Eye (tissue), 1 donor: ENCODE data around the gene FBXO17.

Experiments
- DNase-seq: peaks from one replicate; pipeline ENCODE4 v3.0.0-alpha.2; 2015

Gene FBXO17

DNA sequence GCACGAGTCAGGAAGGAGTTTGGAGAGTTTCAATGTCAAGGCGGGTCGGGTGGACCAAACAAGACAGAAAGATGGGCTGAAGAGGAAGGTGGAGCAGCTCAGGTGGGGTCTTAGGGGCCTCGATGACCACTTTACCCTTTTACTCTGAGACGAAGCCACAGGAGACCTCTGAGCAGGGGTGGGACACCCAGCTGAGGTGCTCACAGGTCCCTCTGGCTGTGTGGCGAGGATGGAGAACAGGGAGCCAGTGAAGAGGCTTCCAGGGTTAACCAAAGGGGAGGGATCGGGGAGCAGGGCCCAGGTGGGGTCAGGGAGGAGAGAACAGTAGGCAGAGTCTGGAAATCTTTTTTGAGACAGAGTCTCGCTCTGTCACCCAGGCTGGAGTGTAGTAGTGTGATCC, 61.6 kb downstream of the FBXO17 start:
- DNase-seq, result no peak

DNA sequence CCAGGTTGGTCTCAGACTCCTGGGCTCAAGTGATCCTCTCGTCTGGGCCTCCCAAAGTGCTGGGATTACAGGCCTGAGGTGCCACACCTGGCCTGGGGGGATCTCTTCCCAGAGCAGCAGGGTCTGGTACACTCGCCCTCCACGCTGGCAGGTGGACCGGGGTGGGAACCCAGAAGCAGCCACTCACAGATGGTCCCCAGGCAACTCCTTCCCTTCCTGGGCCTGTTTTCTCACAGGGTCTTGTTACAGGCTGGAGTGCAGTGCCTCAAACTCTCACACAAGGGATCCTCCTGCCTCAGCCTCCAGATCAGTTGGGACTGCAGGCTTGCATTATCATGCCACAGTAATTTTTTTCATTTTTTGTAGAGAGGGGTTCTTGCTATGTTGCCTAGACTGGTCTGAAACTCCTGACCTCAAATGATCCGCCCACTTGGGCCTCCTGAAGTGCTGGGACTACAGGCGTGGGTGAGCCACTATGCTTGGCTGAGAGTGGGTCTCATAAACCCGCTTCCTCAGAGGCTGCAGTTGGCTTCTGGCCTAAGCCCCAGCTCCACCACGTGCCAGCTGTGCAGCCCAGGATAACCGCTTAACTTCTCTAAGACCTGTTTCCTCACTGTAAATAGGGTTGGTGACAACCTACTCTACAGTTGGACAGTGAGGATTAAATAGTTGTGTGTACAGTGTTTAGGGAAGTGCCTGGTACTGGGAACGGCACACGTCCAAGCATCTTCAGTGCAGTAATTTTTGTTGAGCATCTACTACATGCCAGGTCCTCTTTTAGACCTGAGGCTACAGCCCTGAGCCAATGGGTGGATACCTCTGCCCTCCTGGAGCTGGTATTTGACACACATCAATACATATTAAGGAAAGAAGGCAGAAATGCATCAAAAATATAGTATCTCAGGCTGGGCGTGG, 62.7 kb downstream of the FBXO17 start:
- DNase-seq, result no peak

DNA sequence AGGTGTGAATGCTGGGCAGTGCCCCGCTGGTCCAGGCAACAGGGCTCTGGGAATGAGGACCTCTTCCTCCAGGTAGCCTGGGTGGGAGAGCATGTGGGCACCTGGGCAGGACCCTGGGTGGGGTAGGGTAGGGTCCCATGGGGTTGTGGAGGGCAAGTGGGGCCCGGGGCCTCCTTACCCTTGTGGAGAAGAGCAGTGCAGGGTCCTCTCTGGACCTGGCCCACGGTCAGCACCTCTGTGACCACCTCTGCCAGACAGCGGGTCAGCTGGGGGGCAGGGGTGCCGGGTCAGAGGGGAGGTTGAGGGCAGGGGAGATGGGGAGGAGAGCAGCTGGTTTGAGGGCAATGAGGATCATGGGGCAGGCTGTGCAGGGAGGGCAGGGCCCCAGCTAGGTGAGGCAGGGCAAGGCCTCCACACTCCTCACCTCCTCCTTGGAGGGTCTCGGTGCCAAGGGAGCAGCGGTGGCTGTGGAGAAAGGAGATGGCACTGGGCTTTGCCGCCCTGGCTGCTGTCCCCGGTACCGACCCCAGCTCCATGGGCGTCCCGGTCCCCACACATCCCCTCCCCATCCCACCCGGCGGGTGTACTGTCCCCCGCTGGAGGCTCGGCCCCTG, 64.0 kb downstream of the FBXO17 start:
- no peak for DNase-seq

DNA sequence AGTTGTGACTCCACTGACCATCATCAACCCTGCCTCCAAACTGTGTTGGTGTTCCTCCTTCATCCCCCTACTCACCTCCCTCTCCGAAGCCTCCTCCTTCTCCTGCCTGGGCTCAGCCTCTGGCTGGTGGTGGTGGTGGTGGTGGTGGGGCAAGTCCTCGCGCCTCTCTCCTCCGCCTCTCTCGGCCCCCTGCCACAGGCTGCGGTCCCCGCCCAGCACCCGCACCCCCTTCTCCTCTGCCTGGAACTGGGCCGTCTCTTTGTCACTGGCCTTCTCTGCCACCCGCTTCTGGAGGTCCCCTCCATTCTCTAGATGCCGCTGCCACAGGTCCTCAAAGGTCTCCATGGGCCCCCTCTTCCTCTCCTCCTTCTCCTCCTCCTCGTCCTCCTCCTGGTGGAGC, 65.1 kb downstream of the FBXO17 start:
- DNase-seq, result no peak

DNA sequence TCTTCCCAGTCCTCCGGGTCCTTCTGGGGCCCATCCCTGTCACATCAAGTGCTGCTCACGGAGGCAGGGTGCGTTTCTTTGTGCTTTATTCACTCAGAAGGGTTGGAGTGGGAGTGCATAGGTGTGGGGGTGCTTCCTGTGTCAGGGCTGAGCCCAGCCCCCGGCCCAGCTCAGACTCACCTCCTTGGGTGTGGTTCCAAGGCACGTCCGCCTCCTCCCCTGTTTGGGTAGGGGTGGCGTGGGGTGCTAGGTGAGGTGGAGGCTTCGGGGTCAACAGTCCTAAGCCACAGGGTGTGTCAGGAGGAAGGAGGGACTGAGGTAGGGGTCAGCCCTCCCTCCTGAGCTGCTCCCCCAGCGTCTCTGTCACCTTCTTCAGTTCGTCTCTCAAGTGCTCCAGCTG, 66.6 kb downstream of the FBXO17 start:
- no peak for DNase-seq

DNA sequence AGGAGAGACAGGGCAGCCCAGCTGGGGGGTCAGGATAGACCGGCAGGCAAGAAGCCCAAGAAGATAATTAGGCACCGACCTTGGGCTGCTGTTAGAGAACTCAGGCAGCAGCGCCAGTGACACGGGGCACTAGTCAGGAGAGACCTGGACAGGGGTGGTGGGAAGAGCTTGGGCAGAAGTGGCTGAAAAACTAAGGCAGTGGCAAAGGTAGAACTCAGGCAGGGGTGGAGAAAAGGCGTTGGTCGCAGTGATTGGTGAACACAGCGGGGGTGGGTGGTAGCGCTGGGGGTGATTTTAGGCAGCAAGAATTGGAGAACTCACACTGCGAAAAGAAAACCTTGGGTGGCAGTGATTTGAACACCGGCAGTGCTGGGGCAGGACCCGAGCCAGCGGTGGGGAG, 67.9 kb downstream of the FBXO17 start:
- no peak for DNase-seq

DNA sequence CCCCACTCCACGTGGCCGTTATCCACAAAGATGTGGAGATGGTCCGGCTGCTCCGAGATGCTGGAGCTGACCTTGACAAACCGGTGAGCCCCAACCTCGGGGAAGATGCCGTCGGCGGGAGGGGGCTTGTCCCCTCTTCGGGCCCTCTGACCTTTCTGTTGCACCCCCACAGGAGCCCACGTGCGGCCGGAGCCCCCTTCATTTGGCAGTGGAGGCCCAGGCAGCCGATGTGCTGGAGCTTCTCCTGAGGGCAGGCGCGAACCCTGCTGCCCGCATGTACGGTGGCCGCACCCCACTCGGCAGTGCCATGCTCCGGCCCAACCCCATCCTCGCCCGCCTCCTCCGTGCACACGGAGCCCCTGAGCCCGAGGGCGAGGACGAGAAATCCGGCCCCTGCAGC, 68.3 kb downstream of the FBXO17 start:
- no peak for DNase-seq

DNA sequence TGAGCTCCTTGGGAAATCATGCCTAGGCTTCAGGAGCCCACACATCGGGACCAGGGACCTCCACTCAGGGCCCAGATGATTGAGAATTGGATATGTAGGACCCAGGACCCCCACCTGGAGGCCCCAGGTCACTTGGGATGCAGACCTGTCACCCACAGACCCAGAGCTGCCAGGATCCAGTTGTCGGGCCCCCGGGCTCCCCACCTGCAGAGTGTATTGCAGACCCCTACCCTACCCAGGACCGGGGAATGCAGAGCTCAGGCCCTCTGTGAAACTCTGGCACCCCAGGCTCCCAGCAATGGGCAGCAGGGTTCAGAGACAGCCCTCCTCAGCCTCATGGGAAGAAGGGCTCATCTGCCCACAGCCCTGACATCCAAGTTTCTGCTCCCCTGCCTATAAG, 69.9 kb downstream of the FBXO17 start:
- DNase-seq, result no peak

DNA sequence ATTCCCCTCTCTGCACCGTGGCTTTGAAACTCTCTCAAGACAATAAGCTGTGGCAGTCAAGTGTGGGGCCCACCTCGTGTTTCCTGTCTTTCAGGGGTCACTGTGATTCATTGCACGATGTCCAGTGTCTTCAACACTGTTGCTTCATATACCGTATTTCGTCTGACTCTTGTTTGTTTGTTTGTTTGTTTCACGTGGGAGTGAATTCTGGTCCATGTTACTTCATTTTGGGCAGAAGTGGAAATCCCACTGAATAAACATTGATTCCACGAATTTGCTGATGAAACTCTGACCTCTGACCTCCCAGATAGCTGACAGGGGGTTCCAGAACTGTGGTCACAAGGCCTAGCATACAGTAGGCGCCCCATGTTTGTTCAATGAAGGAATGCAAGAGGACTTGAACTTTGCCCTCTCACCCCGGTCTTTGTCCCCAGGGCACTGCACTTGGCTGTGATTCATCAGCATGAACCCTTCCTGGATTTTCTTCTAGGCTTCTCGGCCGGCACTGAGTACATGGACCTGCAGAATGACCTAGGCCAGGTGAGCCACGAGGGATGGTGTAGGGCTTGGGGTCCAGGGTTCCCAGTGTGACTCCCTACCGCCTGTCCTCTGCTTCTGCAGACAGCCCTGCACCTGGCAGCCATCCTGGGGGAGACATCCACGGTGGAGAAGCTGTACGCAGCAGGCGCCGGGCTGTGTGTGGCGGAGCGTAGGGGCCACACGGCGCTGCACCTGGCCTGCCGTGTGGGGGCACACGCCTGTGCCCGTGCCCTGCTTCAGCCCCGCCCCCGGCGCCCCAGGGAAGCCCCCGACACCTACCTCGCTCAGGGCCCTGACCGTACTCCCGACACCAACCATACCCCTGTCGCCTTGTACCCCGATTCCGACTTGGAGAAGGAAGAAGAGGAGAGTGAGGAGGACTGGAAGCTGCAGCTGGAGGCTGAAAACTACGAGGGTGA, 70.7 kb downstream of the FBXO17 start:
- DNase-seq, result no peak

DNA sequence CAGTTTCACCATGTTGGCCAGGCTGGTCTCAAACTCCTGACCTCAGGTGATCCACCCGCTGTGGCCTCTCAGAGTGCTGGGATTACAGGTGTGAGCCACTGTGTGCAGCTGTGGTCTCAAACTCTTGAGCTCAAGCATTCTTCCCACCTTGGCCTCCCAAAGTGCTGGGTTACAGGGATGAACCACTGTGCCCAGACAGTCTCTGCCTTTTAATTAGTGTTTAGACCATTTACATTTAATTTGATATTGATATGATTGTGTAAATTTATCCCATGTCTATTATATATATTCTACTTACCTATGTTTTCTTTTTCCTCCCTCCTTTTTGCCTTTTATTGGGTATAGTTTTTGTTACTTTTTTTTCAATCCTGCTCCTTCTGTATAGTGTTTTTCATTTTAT, 73.9 kb downstream of the FBXO17 start:
- no peak for DNase-seq

DNA sequence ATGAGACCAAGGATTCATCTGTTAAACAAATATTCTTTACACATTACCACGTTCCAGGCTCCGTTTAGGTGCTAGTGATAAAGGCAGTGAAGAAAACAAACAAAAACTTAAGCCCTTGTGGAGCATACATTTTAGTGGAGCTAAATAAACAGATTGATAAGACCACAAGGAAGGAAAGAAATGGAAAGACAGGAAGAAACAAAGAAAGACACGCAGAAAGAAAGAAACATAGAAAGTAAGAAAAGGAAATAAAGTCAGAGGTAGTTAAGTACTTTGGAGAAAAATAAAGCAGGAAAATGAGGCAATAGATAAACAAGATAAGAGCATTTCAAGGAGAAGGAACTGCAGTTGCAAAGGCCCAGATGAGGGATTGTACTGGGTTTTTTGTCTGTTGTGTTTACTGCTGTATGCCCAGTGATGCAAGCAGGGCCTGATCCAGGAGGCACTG, 74.8 kb downstream of the FBXO17 start:
- DNase-seq, result peak; percentile 24

DNA sequence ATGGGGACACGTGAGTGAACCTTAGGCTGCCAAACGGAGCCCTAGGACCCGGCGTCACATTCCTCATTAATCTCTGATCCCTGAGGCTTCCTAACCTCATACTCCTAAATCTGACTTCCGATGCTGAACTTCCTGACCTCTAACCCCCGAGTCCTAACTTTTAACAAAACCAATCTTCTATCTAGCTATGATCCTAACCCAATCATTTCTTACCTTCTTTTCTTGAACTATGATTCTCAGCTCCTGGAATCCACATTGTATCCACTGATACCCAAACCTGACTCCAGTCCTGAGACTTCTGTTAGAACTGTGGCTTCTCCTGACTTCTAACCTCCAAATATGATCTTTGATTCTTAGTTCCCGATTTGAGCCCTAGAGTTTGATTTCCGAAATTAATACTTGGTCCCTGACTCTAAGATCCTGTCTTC, 75.3 kb downstream of the FBXO17 start:
- no peak for DNase-seq

DNA sequence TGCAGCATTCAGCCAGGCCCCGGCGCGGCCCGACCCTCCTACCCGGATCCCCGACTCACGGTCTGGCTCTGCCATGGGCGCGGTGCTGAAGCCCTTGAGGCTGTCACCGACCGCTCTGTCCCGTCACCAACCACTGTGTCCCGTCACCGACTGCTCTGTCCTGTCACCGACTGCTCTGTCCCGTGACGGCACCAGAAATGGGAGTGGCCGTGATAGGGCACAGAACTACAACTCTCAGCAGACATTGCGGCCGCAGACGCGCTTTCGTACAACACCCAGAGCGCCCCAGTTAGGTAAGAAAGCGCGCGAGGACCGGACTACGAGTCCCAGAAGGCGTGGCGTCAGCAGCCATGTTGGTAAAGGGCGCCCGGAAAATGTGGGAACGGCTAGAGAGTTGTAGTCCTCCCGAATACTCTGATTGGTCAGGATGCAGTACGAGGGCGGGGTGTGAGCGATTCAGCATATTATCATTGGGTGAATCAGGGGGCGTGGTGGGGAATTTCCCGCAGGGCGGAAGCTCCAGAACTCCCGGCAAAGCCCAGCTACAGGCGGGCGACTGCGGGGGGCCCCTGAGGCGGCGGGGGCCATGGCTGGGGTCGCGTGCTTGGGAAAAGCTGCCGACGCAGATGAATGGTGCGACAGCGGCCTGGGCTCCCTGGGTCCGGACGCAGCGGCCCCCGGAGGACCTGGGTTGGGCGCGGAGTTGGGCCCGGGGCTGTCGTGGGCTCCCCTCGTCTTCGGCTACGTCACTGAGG, 75.9 kb downstream of the FBXO17 start, which contains the start of the genes NFKBIB and SIRT2:
TSS of gene NFKBIB (plus strand) at position 523 of the 755 bp plus-strand sequence. CDS start at position 587, 64 bp downstream.
TSS of gene SIRT2 (minus strand) at position 172 of the 755 bp plus-strand sequence. CDS start at position 75, 97 bp downstream.
- peak; percentile 100 for DNase-seq

DNA sequence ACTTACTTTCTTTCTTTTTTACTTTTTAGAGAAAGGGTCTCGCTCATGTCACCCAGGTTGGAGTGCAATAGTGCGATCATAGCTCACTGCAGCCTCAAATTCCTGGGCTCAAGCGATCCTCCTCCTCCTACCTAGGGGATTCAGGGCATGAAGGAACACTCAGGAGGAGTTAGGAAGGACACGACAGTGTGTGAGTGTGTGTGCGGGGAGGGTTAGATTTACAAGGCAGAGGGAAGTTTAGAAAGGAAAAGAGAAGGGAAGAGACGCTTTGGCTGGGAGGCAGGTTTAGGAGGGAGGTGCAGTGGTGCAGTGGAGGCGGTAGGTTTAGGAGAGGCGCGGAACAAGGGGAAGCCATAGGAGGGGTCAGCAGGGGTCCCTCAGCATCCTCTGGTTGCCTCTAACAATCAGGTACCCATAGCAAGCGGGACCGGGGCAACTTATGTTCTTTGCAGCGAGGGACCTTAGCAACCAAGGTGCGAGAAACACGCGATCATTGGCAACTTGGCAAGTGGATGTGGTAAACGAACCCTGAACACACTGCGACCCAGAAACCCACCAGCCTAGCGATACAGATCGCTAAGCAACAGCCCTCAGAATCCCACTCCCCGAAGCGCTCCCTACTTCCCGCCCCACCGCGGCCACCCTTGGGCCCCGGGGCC, 76.6 kb downstream of the FBXO17 start:
- DNase-seq, result no peak

DNA sequence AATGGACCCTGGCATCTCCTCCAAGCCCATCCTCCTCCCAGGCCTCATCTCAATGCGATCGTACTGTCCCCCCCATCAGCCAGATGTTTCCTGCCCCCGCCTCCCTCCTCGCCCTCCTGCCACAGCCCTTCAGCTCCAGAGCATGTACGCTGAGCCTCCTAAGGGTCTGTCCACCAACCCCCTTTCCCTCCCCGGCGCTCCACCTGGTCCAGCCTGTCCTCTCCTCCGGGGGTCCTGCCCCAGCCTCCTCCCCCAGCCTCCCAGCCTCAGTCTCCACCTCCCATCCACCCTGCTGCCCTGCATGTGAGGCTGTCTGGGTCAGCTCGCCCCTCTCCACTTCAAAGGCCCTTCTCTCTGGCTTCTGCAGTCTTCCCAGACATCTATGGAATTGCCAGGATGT, 80.6 kb downstream of the FBXO17 start:
- no peak for DNase-seq

DNA sequence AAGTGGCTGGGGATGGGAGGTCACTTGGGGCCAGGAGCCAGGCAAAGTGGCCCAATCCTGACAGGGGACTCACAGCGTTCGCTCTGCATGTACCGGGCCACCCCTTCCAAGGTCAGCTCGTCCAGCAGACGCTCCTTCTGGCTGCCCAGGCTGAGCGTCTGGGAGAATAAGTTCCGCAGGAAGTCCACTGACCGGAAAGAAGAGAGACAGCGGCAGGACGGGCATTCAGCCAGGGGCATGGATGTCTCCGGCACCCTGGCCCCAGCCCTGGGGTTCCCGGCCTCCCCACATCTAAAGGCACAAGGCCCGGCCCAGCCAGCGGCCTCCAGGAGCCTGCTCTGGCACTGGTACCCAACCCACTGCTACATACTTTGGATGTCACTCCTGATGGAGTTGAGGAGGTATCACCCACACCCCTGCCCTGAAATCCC, 82.2 kb downstream of the FBXO17 start:
- no peak for DNase-seq

DNA sequence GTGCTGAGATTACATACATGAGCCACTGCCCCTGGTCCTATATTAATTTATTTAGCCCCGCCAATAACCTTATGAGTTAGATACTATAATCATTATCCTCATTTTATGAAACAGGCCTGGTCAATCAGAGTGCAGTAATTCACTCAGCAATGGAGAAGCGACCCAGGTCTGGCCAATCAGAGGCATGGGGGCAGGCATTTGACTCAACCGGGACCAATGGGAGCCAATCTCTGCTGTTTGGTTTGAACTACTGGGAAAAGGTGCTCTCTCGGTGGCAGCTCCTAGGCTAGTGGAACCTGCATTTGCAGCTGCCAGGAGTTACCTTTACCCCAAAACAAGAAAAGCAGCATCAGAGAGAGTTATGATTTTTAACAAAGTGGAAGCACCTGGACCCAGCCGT, 82.7 kb downstream of the FBXO17 start:
- DNase-seq, result no peak

DNA sequence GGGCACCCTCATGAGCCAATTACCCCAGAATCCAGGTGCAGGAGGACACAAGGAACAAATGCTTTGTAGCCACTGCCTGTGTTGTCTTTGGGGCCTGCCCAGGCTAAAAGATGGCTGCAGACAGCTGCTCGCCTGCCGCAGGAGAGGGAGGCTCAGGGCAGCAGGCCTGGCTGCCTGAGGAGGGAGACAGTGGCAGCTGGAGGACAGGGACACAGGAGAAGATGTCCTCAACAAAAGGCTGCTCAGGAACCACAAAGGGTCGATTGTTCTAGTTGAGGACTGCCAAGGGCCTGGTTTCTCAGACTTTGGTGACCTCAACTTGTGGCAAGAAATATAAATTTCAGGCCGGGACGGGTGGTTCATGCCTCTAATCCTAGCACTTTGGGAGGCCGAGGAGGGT, 83.8 kb downstream of the FBXO17 start:
- no peak for DNase-seq
